ENCODE measurements around the gene SHTN1. TPM values are rescaled to one million over a fixed set of nuclear protein-coding genes. Genes with fewer than 3 reads are reported as not detected.

Gene SHTN1
- total RNA-seq, 6 experiments from 2014 or later: 28.5 to 42.9 (median 31.7) TPM

- no peak overlapping the region for H3K4me3 ChIP-seq
- no peaks in the 10 kb centered on the region for H3K27me3 ChIP-seq
- no peak for DNase-seq
- intact Hi-C loops (cut with DNase I): no loop called here
- TF ChIP-seq POLR2A (IDR thresholded peaks at IDR 0.05): no peak
- TF ChIP-seq CTCF (IDR thresholded peaks at IDR 0.05): no peak
- H3K36me3 ChIP-seq: peaks cover 0 to 6% (median 2%) of the 10 kb centered on the region in 4 donors
- no peaks in the 10 kb centered on the region for H3K4me1 ChIP-seq
- ATAC-seq: no peak
- H3K27ac ChIP-seq: no peak overlapping the region
- H3K9me3 ChIP-seq: no peaks in the 10 kb centered on the region
Measured at GRCh38 chr10:116973946-116974455, 31.0 kb downstream of the SHTN1 start.

- no peaks in the 10 kb centered on the region for H3K4me1 ChIP-seq
Measured at GRCh38 chr10:116973371-116973905, 31.5 kb downstream of the SHTN1 start.

GRCh38 chr10:116972131-116972530 lies 32.9 kb downstream of the SHTN1 start:
- ATAC-seq (no peak), DNase-seq (no peak)
- intact Hi-C loops (cut with DNase I): no loop called here
- Histone ChIP-seq H3K4me3 (no peak overlapping the region), H3K9me3 (no peaks in the 10 kb centered on the region), H3K27ac (no peak overlapping the region), H3K36me3 (peaks cover 0 to 13% (median 5%) of the 10 kb centered on the region in 4 donors), H3K27me3 (no peaks in the 10 kb centered on the region), H3K4me1 (no peaks in the 10 kb centered on the region)
- TF ChIP-seq POLR2A (IDR thresholded peaks at IDR 0.05): no peak
- no peak for TF ChIP-seq CTCF (IDR thresholded peaks at IDR 0.05)
- 100% methylated on average over 1 of the region's 1 CpG for WGBS (ENCODE audit: insufficient coverage, low coverage, low lambda C conversion rate, missing lambda C conversion rate)

More at GRCh38 chr10:116973371-116973905, 31.5 kb downstream of the SHTN1 start:
- Histone ChIP-seq H3K27me3 (no peaks in the 10 kb centered on the region), H3K27ac (no peak overlapping the region), H3K9me3 (no peaks in the 10 kb centered on the region), H3K36me3 (peaks cover 0 to 5% (median 2%) of the 10 kb centered on the region in 4 donors), H3K4me3 (no peak overlapping the region)
- no peak for DNase-seq
- intact Hi-C loops (cut with DNase I): no loop called here
- 84% methylated on average over 4 of the region's 4 CpGs for WGBS (ENCODE audit: insufficient coverage, low coverage, low lambda C conversion rate, missing lambda C conversion rate)
- TF ChIP-seq POLR2A (IDR thresholded peaks at IDR 0.05): no peak
- ATAC-seq: no peak

GRCh38 chr10:116970050-116970449 lies 34.9 kb downstream of the SHTN1 start:
- ATAC-seq (no peak), DNase-seq (no peak)
- peaks cover 0 to 20% (median 3%) of the 10 kb centered on the region in 4 donors for H3K36me3 ChIP-seq
- no peaks in the 10 kb centered on the region for H3K27me3 ChIP-seq
- H3K9me3 ChIP-seq: no peaks in the 10 kb centered on the region
- H3K27ac ChIP-seq: no peak overlapping the region
- 95% methylated on average over 5 of the region's 5 CpGs for WGBS (ENCODE audit: insufficient coverage, low coverage, low lambda C conversion rate, missing lambda C conversion rate)
- no peak overlapping the region for H3K4me3 ChIP-seq
- no peaks in the 10 kb centered on the region for H3K4me1 ChIP-seq
- TF ChIP-seq CTCF (IDR thresholded peaks at IDR 0.05) (no peak), POLR2A (IDR thresholded peaks at IDR 0.05) (no peak)
- intact Hi-C loops (cut with DNase I): no loop called here

GRCh38 chr10:116968331-116968730 lies 36.7 kb downstream of the SHTN1 start:
- no peaks in the 10 kb centered on the region for H3K4me1 ChIP-seq
- DNase-seq (no peak), ATAC-seq (no peak)
- intact Hi-C loops (cut with DNase I): no loop called here
- no peaks in the 10 kb centered on the region for H3K27me3 ChIP-seq
- peaks cover 0 to 20% (median 3%) of the 10 kb centered on the region in 4 donors for H3K36me3 ChIP-seq
- H3K4me3 ChIP-seq: no peak overlapping the region
- H3K27ac ChIP-seq: no peak overlapping the region
- no peak for TF ChIP-seq CTCF (IDR thresholded peaks at IDR 0.05)
- TF ChIP-seq POLR2A (IDR thresholded peaks at IDR 0.05): no peak
- H3K9me3 ChIP-seq: no peaks in the 10 kb centered on the region
- 87% methylated on average over 3 of the region's 3 CpGs for WGBS (ENCODE audit: insufficient coverage, low coverage, low lambda C conversion rate, missing lambda C conversion rate)

All from right lobe of liver (tissue), 6 donors.